SK-N-SH (cell line): Measurements from ENCODE around the gene MYH15. TPM values are rescaled to one million over a fixed set of nuclear protein-coding genes. Genes with fewer than 3 reads are reported as not detected.

ENCODE experiments used
- CTCF ChIA-PET: fragments of 300-600, 350-600 bp; formaldehyde crosslinking; extraction: SDS; loops from one replicate; lab custom pipeline; 2021; lab: Yijun Ruan, JAX
- POLR2A ChIA-PET: fragments of 350-600 bp; sonication (Branson Sonifier 250); formaldehyde crosslinking; extraction: SDS; loops from one replicate; lab custom pipeline; 2020; ENCODE audit warnings: antibody characterized with exemption, inconsistent platforms; lab: Yijun Ruan, JAX
- DNase-seq: peaks from one replicate; pipeline ENCODE4 v3.0.0; 2012
- H2AFZ ChIP-seq: fragments of 200-600 bp; sonication (generic); 2 replicates; pipeline ENCODE4 v1.8.1; 2016; ENCODE audit warnings: antibody characterized with exemption, mild to moderate bottlenecking, low read depth
- H3F3A ChIP-seq: fragments of 200-600 bp; sonication (generic); replicated peaks from 2 replicates; pipeline ENCODE3; 2016; ENCODE audit warnings: antibody characterized with exemption, mild to moderate bottlenecking; ENCODE audit not compliant: insufficient read depth
- H3K27ac ChIP-seq, 2 experiments: fragments of 200-500 bp in 1 of 2; fragments of 200-600 bp in 1 of 2; sonication (Bioruptor generic) in 1 of 2; sonication (generic), shearing (Covaris generic) in 1 of 2; 2 replicates each; pipeline versions ENCODE4 v1.5.1 to v1.6.1; 2014 to 2016; ENCODE audit warnings: low read depth in 2 of 2, inconsistent platforms in 1 of 2, low read length in 1 of 2, mild to moderate bottlenecking in 1 of 2, mixed read lengths in 1 of 2
- H3K27me3 ChIP-seq: fragments of 200-600 bp; sonication (generic), shearing (Covaris generic); 2 replicates; pipeline ENCODE4 v1.6.1; 2016; ENCODE audit warnings: mixed run types; ENCODE audit not compliant: insufficient read depth
- H3K36me3 ChIP-seq, 2 experiments: fragments of 200-500 bp in 1 of 2; fragments of 200-600 bp in 1 of 2; sonication (Bioruptor generic) in 1 of 2; sonication (generic) in 1 of 2; replicated peaks in 1 of 2; 2 replicates each; pipeline versions ENCODE3 to v1.5.1; 2014 to 2016; ENCODE audit warnings: low read length in 1 of 2, mild to moderate bottlenecking in 1 of 2; ENCODE audit not compliant: insufficient read depth in 2 of 2, control insufficient read depth in 1 of 2
- H3K4me1 ChIP-seq, 2 experiments: fragments of 200-500 bp in 1 of 2; fragments of 200-600 bp in 1 of 2; sonication (Bioruptor generic) in 1 of 2; sonication (generic), shearing (Covaris generic) in 1 of 2; 2 replicates each; pipeline versions ENCODE4 v1.5.1 to v1.6.1; 2014 to 2016; ENCODE audit warnings: low read depth in 1 of 2, low read length in 1 of 2, mixed run types in 1 of 2; ENCODE audit not compliant: insufficient read depth in 2 of 2, control insufficient read depth in 1 of 2
- H3K4me2 ChIP-seq: fragments of 200-600 bp; sonication (generic), shearing (Covaris generic); 2 replicates; pipeline ENCODE4 v1.6.1; 2017; ENCODE audit warnings: mixed run types
- H3K4me3 ChIP-seq, 2 experiments: fragments of 200-500 bp in 1 of 2; fragments of 200-600 bp in 1 of 2; sonication (Bioruptor generic) in 1 of 2; sonication (generic), shearing (Covaris generic) in 1 of 2; 2 replicates each; pipeline versions ENCODE4 v1.5.1 to v1.8.1; 2014 to 2016; ENCODE audit warnings: low read depth in 2 of 2, inconsistent platforms in 1 of 2, low read length in 1 of 2, mild to moderate bottlenecking in 1 of 2, mixed read lengths in 1 of 2, moderate library complexity in 1 of 2
- H3K79me2 ChIP-seq: fragments of 200-600 bp; sonication (generic); 2 replicates; pipeline ENCODE4 v1.8.1; 2017; ENCODE audit warnings: mild to moderate bottlenecking; ENCODE audit not compliant: insufficient read depth
- H3K9ac ChIP-seq: fragments of 200-600 bp; sonication (generic); 2 replicates; pipeline ENCODE4 v1.6.1; 2017; ENCODE audit warnings: mixed run types
- H3K9me2 ChIP-seq: fragments of 200-600 bp; sonication (generic); 2 replicates; pipeline ENCODE4 v1.6.1; 2017; ENCODE audit warnings: mixed run types
- H3K9me3 ChIP-seq: fragments of 200-600 bp; sonication (generic); 2 replicates; pipeline ENCODE4 v1.6.1; 2017; ENCODE audit warnings: mixed run types, mild to moderate bottlenecking, moderate library complexity
- H4K20me1 ChIP-seq: fragments of 200-600 bp; sonication (generic); 2 replicates; pipeline ENCODE4 v1.6.1; 2017; ENCODE audit warnings: mild to moderate bottlenecking, mixed run types; ENCODE audit not compliant: insufficient read depth
- EP300 ChIP-seq, 2 experiments: IDR thresholded peaks; 2 replicates each; pipeline versions ENCODE4 v1.4.0 to v1.6.1; 2012; ENCODE audit warnings: borderline replicate concordance in 1 of 2, low read depth in 1 of 2, low read length in 1 of 2
- FOSL2 ChIP-seq: IDR thresholded peaks from 2 replicates; pipeline ENCODE4 v1.4.0; 2012; ENCODE audit warnings: low read depth, mild to moderate bottlenecking, moderate library complexity, borderline replicate concordance
- JUND ChIP-seq: IDR thresholded peaks from 2 replicates; pipeline ENCODE4 v1.4.0; 2012
- NFIC ChIP-seq: IDR thresholded peaks from 2 replicates; pipeline ENCODE4 v1.4.0; 2012; ENCODE audit warnings: borderline replicate concordance
- RAD21 ChIP-seq: IDR thresholded peaks from 2 replicates; pipeline ENCODE4 v1.6.1; 2012; ENCODE audit warnings: mild to moderate bottlenecking, low read length
- RCOR1 ChIP-seq: fragments of 150-350 bp; IDR thresholded peaks from 2 replicates; pipeline ENCODE4 v1.6.1; 2017; ENCODE audit warnings: antibody characterized with exemption, low read length
- TCF12 ChIP-seq: IDR thresholded peaks from 2 replicates; pipeline ENCODE4 v1.4.0; 2012
- TEAD4 ChIP-seq: IDR thresholded peaks from 2 replicates; pipeline ENCODE4 v1.4.0; 2012; ENCODE audit warnings: mild to moderate bottlenecking, borderline replicate concordance; ENCODE audit not compliant: insufficient read depth
- WGBS: methylation state at CpG from one replicate; pipeline ENCODE4 v1.1.6; 2017; ENCODE audit warnings: low lambda C conversion rate; 5-methylcytosine and 5-hydroxymethylcytosine counted together
- polyA plus RNA-seq, 3 experiments: library from polyadenylated mRNA; depleted of rRNA; stranded (reverse); fragments of >200 nt; gene quantifications; 2 replicates each; pipeline ENCODE4 v1.2.3, GENCODE V29; 2012
- TF ChIP-seq, protein P1 (sequence below): IDR thresholded peaks from 2 replicates; pipeline ENCODE4; 2012
- TF ChIP-seq, protein P2 (sequence below): fragments of 150-350 bp; IDR thresholded peaks from 2 replicates; pipeline ENCODE4 v1.6.1; 2016; ENCODE audit warnings: mild to moderate bottlenecking, low read depth, low read length

Gene MYH15
- polyA plus RNA-seq, 1 of the 3 experiments (the other 2 are of a cell fraction): 2.1 TPM

DNA sequence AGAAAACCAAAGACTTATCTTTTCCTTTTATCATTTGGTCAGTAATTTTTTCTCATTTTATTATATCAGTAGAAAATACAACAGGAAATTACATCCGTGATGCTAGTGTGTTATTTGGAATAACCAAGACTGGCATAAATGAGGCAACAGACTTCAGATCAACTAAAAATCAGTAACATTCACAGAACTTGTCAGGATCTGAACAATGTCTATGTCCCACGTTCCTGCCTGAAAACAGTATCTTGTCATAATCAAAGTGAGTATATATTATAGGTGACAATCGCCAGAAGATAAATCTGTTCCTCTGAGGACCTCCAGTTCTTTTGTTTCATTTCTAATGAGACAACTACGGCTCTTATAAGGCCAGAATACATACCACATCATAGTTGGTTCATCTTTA lies 41.8 kb downstream of the MYH15 start:
- Histone ChIP-seq H3K9ac (peak overlapping the region; percentile 2; the same call in 1 of the 2 replicates), H3K9me2 (no peaks in the 10 kb centered on the region), H3K36me3 (no peaks in the 10 kb centered on the region), H3K4me3 (no peak overlapping the region), H2AFZ (peak overlapping the region; percentile 24), H3K27ac (peak overlapping the region; percentile 48 to 68; a peak in 3 of 4 replicates), H4K20me1 (no peaks in the 10 kb centered on the region), H3K27me3 (no peaks in the 10 kb centered on the region), H3K4me1 (peaks cover 13 to 26% of the 10 kb centered on the region in 2 experiments), H3K79me2 (no peaks in the 10 kb centered on the region), H3K4me2 (peak overlapping the region; percentile 1; the same call in 1 of the 2 replicates), H3K9me3 (no peaks in the 10 kb centered on the region), H3F3A (peaks cover 32% of the 10 kb centered on the region)
- ChIA-PET POLR2A (no interaction called here), CTCF (interaction anchor here (1.7 kb wide), 1 partner anchor 9 kb away, joined by 10 read pairs; no protein-coding TSS in a partner anchor)
- TF ChIP-seq, protein P1, sequence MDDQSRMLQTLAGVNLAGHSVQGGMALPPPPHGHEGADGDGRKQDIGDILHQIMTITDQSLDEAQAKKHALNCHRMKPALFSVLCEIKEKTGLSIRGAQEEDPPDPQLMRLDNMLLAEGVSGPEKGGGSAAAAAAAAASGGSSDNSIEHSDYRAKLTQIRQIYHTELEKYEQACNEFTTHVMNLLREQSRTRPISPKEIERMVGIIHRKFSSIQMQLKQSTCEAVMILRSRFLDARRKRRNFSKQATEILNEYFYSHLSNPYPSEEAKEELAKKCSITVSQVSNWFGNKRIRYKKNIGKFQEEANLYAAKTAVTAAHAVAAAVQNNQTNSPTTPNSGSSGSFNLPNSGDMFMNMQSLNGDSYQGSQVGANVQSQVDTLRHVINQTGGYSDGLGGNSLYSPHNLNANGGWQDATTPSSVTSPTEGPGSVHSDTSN: peak; percentile 53
- no peak for TF ChIP-seq RAD21
- TF ChIP-seq EP300 (IDR thresholded peaks at IDR 0.05; ENCODE audit: borderline replicate concordance in 1 of 2, low read depth in 1 of 2, low read length in 1 of 2): peak in 1 of 2 experiments; percentile 53; a peak in 2 of 4 replicates
- TF ChIP-seq TCF12: peak; percentile 65
- peak; percentile 10; the same call in 1 of the 2 replicates for TF ChIP-seq NFIC
- no peak for TF ChIP-seq RCOR1
- 20% methylated on average over 4 of the region's 4 CpGs for WGBS
- no peak for DNase-seq

DNA sequence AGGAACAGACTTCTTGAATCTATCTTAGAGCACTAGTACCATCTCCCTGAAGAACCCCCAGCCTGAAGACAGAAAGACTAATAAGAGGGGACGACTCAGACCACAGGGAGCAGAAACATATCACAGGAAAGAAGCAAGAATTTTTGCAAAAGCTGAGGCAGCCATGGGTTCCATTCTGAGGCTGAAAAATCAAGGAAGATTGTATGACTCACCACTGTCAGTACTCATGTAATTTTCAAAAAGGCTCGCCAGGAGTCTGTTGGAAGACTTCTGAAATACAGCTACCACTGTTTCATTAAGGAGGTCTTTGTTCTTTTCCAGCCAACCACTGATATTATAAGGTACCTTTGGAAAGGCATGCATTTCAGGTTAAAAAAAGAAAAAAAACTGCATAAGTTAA lies 47.5 kb downstream of the MYH15 start:
- no peak for DNase-seq
- CTCF ChIA-PET: interaction anchor here (1.4 kb wide), 1 partner anchor 525 kb away, joined by 4 read pairs; no protein-coding TSS in a partner anchor
- H3K9me3 ChIP-seq: no peaks in the 10 kb centered on the region

More for the DNA sequence above, 47.5 kb downstream of the MYH15 start:
- H3K4me2 ChIP-seq: peak overlapping the region; percentile 53
- TF ChIP-seq JUND (peak; percentile 71), TCF12 (0 out of 2 replicates have a peak, but pooled peaks have one; percentile 26), FOSL2 (peak; percentile 84; the same call in 1 of the 2 replicates), TEAD4 (peak; percentile 8; the same call in 1 of the 2 replicates)
- TF ChIP-seq, protein P1: peak; percentile 55
- TF ChIP-seq, protein P2, sequence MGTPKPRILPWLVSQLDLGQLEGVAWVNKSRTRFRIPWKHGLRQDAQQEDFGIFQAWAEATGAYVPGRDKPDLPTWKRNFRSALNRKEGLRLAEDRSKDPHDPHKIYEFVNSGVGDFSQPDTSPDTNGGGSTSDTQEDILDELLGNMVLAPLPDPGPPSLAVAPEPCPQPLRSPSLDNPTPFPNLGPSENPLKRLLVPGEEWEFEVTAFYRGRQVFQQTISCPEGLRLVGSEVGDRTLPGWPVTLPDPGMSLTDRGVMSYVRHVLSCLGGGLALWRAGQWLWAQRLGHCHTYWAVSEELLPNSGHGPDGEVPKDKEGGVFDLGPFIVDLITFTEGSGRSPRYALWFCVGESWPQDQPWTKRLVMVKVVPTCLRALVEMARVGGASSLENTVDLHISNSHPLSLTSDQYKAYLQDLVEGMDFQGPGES: no peak
- no peaks in the 10 kb centered on the region for H3K79me2 ChIP-seq
- no peaks in the 10 kb centered on the region for H4K20me1 ChIP-seq
- H2AFZ ChIP-seq: peak overlapping the region; percentile 93
- H3K27ac ChIP-seq: peak overlapping the region; percentile 47 to 58; a peak in 3 of 4 replicates
- H3K9me2 ChIP-seq: no peaks in the 10 kb centered on the region
- POLR2A ChIA-PET: no interaction called here
- peaks cover 0 to 9% of the 10 kb centered on the region in 2 experiments; a peak in 2 of 4 replicates for H3K4me1 ChIP-seq
- no peak overlapping the region for H3K9ac ChIP-seq
- no peaks in the 10 kb centered on the region for H3K36me3 ChIP-seq
- H3K27me3 ChIP-seq: no peaks in the 10 kb centered on the region
- 14% methylated on average over 2 of the region's 2 CpGs for WGBS
- H3F3A ChIP-seq: no peaks in the 10 kb centered on the region
- H3K4me3 ChIP-seq: no peak overlapping the region
